B cell (primary cell): Measurements from ENCODE around the gene RGS9BP.

ENCODE experiments used
- EZH2 ChIP-seq: IDR thresholded peaks from 2 replicates; pipeline ENCODE4 v1.6.1; 2012; ENCODE audit warnings: borderline replicate concordance, low read depth, mild to moderate bottlenecking, moderate library complexity, low read length; ENCODE audit not compliant: insufficient read depth, poor library complexity, severe bottlenecking
- TF ChIP-seq, protein P1 (sequence below): fragments of 200-600 bp; IDR thresholded peaks from one replicate; pipeline ENCODE4 v1.8.0; 2022; ENCODE audit warnings: antibody characterized with exemption, mild to moderate bottlenecking

GRCh38 chr19:32676186-32676894 is 692 bp downstream of the RGS9BP start:
- TF ChIP-seq, protein P1, sequence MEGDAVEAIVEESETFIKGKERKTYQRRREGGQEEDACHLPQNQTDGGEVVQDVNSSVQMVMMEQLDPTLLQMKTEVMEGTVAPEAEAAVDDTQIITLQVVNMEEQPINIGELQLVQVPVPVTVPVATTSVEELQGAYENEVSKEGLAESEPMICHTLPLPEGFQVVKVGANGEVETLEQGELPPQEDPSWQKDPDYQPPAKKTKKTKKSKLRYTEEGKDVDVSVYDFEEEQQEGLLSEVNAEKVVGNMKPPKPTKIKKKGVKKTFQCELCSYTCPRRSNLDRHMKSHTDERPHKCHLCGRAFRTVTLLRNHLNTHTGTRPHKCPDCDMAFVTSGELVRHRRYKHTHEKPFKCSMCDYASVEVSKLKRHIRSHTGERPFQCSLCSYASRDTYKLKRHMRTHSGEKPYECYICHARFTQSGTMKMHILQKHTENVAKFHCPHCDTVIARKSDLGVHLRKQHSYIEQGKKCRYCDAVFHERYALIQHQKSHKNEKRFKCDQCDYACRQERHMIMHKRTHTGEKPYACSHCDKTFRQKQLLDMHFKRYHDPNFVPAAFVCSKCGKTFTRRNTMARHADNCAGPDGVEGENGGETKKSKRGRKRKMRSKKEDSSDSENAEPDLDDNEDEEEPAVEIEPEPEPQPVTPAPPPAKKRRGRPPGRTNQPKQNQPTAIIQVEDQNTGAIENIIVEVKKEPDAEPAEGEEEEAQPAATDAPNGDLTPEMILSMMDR, result no peak
- peak; percentile 50 for TF ChIP-seq EZH2
